GM12801 (cell line): ENCODE data around the gene ZNF3.

ENCODE experiments used
- CTCF ChIP-seq: IDR thresholded peaks from one replicate; pipeline ENCODE4 v1.5.1; 2011; ENCODE audit warnings: control low read depth; ENCODE audit not compliant: insufficient read length; ENCODE audit errors: extremely low read depth

The ZNF3 gene

GRCh38 chr7:100095704-100096103 lies 14.2 kb upstream of the ZNF3 start:
- TF ChIP-seq CTCF = no peak

- no peak for TF ChIP-seq CTCF
These were observed 13.8 kb upstream of the ZNF3 start for GRCh38 chr7:100095289-100095688.

GRCh38 chr7:100093925-100094486 lies 12.5 kb upstream of the ZNF3 start:
- no peak for TF ChIP-seq CTCF

GRCh38 chr7:100093498-100093897 lies 12.0 kb upstream of the ZNF3 start:
- TF ChIP-seq CTCF = no peak

GRCh38 chr7:100093054-100093453 lies 11.5 kb upstream of the ZNF3 start:
- no peak for TF ChIP-seq CTCF

- TF ChIP-seq CTCF = no peak
These were observed 10.1 kb upstream of the ZNF3 start for GRCh38 chr7:100091411-100092181.

GRCh38 chr7:100090527-100091410 lies 9.2 kb upstream of the ZNF3 start:
- no peak for TF ChIP-seq CTCF
